ENCODE results near the gene ABHD12. TPM values are rescaled to one million over a fixed set of nuclear protein-coding genes. Genes with fewer than 3 reads are reported as not detected.

Gene ABHD12
- polyA plus RNA-seq, 6 donors from 2014 or later = 15.7 to 23.1 (median 20.3) TPM

GRCh38 chr20:25355866-25356265, 34.8 kb downstream of the ABHD12 start:
- Mint-ChIP-seq H3K27ac (peak overlapping the region in 2 of 6 donors; percentile 26 to 33), H3K27me3 (no peaks in the 10 kb centered on the region), H3K9me3 (peaks cover 0 to 7% (median 4%) of the 10 kb centered on the region in 7 donors), H3K4me1 (peaks cover 23 to 46% (median 28%) of the 10 kb centered on the region in 3 donors), H3K36me3 (peaks cover 0 to 5% of the 10 kb centered on the region in 2 donors), H3K4me3 (peak overlapping the region in 2 of 8 donors; percentile 41 to 65)
- DNase-seq (no peak), ATAC-seq (ENCODE audit: low read depth in 2 of 2) (no peak)

- ATAC-seq (ENCODE audit: low read depth in 2 of 2) (no peak), DNase-seq (no peak)
- Mint-ChIP-seq H3K4me3 (peak overlapping the region in 4 of 8 donors; percentile 0 to 65 (median 30)), H3K27ac (peak overlapping the region in 2 of 6 donors; percentile 4 to 49), H3K9me3 (peaks cover 0 to 14% (median 4%) of the 10 kb centered on the region in 7 donors), H3K4me1 (peaks cover 21 to 40% (median 22%) of the 10 kb centered on the region in 3 donors), H3K27me3 (no peaks in the 10 kb centered on the region), H3K36me3 (peaks cover 8 to 11% of the 10 kb centered on the region in 2 donors)
These were observed 35.5 kb downstream of the ABHD12 start for GRCh38 chr20:25355011-25355595.

- peaks cover 0 to 14% (median 6%) of the 10 kb centered on the region in 7 donors for H3K9me3 Mint-ChIP-seq
- H3K27ac Mint-ChIP-seq = peak overlapping the region in 3 of 6 donors; percentile 4 to 74 (median 13)
- peak overlapping the region in 1 of 8 donors; percentile 74 for H3K4me3 Mint-ChIP-seq
- peaks cover 22 to 40% (median 23%) of the 10 kb centered on the region in 3 donors for H3K4me1 Mint-ChIP-seq
- no peak for DNase-seq
- H3K36me3 Mint-ChIP-seq = peaks cover 14% of the 10 kb centered on the region in 2 donors
- H3K27me3 Mint-ChIP-seq = no peaks in the 10 kb centered on the region
- no peak for ATAC-seq (ENCODE audit: low read depth in 2 of 2)
These were observed 36.6 kb downstream of the ABHD12 start for GRCh38 chr20:25353747-25354705.

GRCh38 chr20:25353353-25353746, 37.3 kb downstream of the ABHD12 start:
- H3K9me3 Mint-ChIP-seq = peaks cover 0 to 14% (median 6%) of the 10 kb centered on the region in 7 donors
- no peak overlapping the region for H3K27ac Mint-ChIP-seq
- no peak for DNase-seq
- peaks cover 22 to 40% (median 23%) of the 10 kb centered on the region in 3 donors for H3K4me1 Mint-ChIP-seq
- H3K36me3 Mint-ChIP-seq = peaks cover 14% of the 10 kb centered on the region in 2 donors
- no peak overlapping the region for H3K4me3 Mint-ChIP-seq
- no peak for ATAC-seq (ENCODE audit: low read depth in 2 of 2)
- no peaks in the 10 kb centered on the region for H3K27me3 Mint-ChIP-seq

GRCh38 chr20:25352746-25353145, 37.9 kb downstream of the ABHD12 start:
- H3K4me1 Mint-ChIP-seq = peaks cover 20 to 36% (median 23%) of the 10 kb centered on the region in 3 donors
- no peak overlapping the region for H3K27ac Mint-ChIP-seq
- H3K9me3 Mint-ChIP-seq = peaks cover 0 to 14% (median 6%) of the 10 kb centered on the region in 7 donors
- peaks cover 14% of the 10 kb centered on the region in 2 donors for H3K36me3 Mint-ChIP-seq
- no peak for ATAC-seq (ENCODE audit: low read depth in 2 of 2)
- DNase-seq = no peak
- no peaks in the 10 kb centered on the region for H3K27me3 Mint-ChIP-seq
- H3K4me3 Mint-ChIP-seq = no peak overlapping the region

- Mint-ChIP-seq H3K4me1 (peaks cover 12 to 21% (median 15%) of the 10 kb centered on the region in 3 donors), H3K4me3 (no peak overlapping the region), H3K27me3 (no peaks in the 10 kb centered on the region), H3K27ac (no peak overlapping the region), H3K36me3 (peaks cover 14% of the 10 kb centered on the region in 2 donors), H3K9me3 (peaks cover 0 to 14% (median 6%) of the 10 kb centered on the region in 7 donors)
- ATAC-seq (ENCODE audit: low read depth in 2 of 2) (no peak), DNase-seq (no peak)
These were observed 39.6 kb downstream of the ABHD12 start for GRCh38 chr20:25351024-25351360.

- Mint-ChIP-seq H3K9me3 (peaks cover 0 to 8% (median 2%) of the 10 kb centered on the region in 7 donors), H3K27me3 (no peaks in the 10 kb centered on the region), H3K27ac (no peak overlapping the region), H3K4me1 (peaks cover 7 to 12% (median 10%) of the 10 kb centered on the region in 3 donors), H3K36me3 (peaks cover 9 to 14% of the 10 kb centered on the region in 2 donors), H3K4me3 (no peak overlapping the region)
- ATAC-seq (ENCODE audit: low read depth in 2 of 2) = no peak
- no peak for DNase-seq
These were observed 44.3 kb downstream of the ABHD12 start for GRCh38 chr20:25346349-25346748.

GRCh38 chr20:25345721-25346120, 44.9 kb downstream of the ABHD12 start:
- no peak overlapping the region for H3K27ac Mint-ChIP-seq

GRCh38 chr20:25344634-25345033, 46.0 kb downstream of the ABHD12 start:
- ATAC-seq (ENCODE audit: low read depth in 2 of 2) = no peak
- peaks cover 4 to 12% (median 10%) of the 10 kb centered on the region in 3 donors for H3K4me1 Mint-ChIP-seq
- H3K36me3 Mint-ChIP-seq = peaks cover 0 to 2% of the 10 kb centered on the region in 2 donors
- peak overlapping the region in 1 of 6 donors; percentile 51 for H3K27ac Mint-ChIP-seq
- H3K27me3 Mint-ChIP-seq = no peaks in the 10 kb centered on the region
- H3K4me3 Mint-ChIP-seq = no peak overlapping the region
- DNase-seq = no peak
- H3K9me3 Mint-ChIP-seq = no peaks in the 10 kb centered on the region

More at GRCh38 chr20:25345721-25346120, 44.9 kb downstream of the ABHD12 start:
- ATAC-seq (ENCODE audit: low read depth in 2 of 2) (no peak), DNase-seq (no peak)
- Mint-ChIP-seq H3K4me3 (no peak overlapping the region), H3K9me3 (peaks cover 0 to 5% (median 2%) of the 10 kb centered on the region in 7 donors), H3K36me3 (peaks cover 9 to 13% of the 10 kb centered on the region in 2 donors), H3K27me3 (no peaks in the 10 kb centered on the region), H3K4me1 (peaks cover 7 to 12% (median 10%) of the 10 kb centered on the region in 3 donors)

GRCh38 chr20:25341716-25342680, 48.6 kb downstream of the ABHD12 start:
- Mint-ChIP-seq H3K4me3 (no peak overlapping the region), H3K4me1 (peaks cover 4 to 13% (median 10%) of the 10 kb centered on the region in 3 donors), H3K27ac (peak overlapping the region in 1 of 6 donors; percentile 83), H3K27me3 (no peaks in the 10 kb centered on the region), H3K9me3 (no peaks in the 10 kb centered on the region), H3K36me3 (peaks cover 6 to 8% of the 10 kb centered on the region in 2 donors)
- DNase-seq (no peak), ATAC-seq (ENCODE audit: low read depth in 2 of 2) (no peak)

- Mint-ChIP-seq H3K9me3 (no peaks in the 10 kb centered on the region), H3K4me3 (no peak overlapping the region), H3K4me1 (peaks cover 4 to 12% (median 10%) of the 10 kb centered on the region in 3 donors), H3K27ac (no peak overlapping the region), H3K36me3 (peaks cover 6 to 8% of the 10 kb centered on the region in 2 donors), H3K27me3 (no peaks in the 10 kb centered on the region)
- ATAC-seq (ENCODE audit: low read depth in 2 of 2) (no peak), DNase-seq (no peak)
These were observed 50.3 kb downstream of the ABHD12 start for GRCh38 chr20:25340380-25340779.

- Mint-ChIP-seq H3K9me3 (no peaks in the 10 kb centered on the region), H3K27me3 (no peaks in the 10 kb centered on the region), H3K4me1 (peaks cover 2 to 9% (median 4%) of the 10 kb centered on the region in 3 donors), H3K36me3 (peaks cover 6 to 8% of the 10 kb centered on the region in 2 donors), H3K4me3 (no peak overlapping the region), H3K27ac (peak overlapping the region in 3 of 6 donors; percentile 3 to 48 (median 17))
- DNase-seq (no peak), ATAC-seq (ENCODE audit: low read depth in 2 of 2) (no peak)
These were observed 51.0 kb downstream of the ABHD12 start for GRCh38 chr20:25339608-25340007.

Measured in naive B cell (primary cell).